ENCODE measurements around the gene LPAR3.

Gene LPAR3

GRCh38 chr1:84873366-84873765 is 19.6 kb downstream of the LPAR3 start:
- Histone ChIP-seq H3K4me3 (replicated peaks; ENCODE audit: insufficient read depth, low read length) (no peak overlapping the region), H3K27ac (replicated peaks) (no peak overlapping the region), H3K27me3 (ENCODE audit: insufficient read depth, poor library complexity, severe bottlenecking) (peaks cover 7% of the 10 kb centered on the region)
- TF ChIP-seq GABPA (IDR thresholded peaks at IDR 0.05; ENCODE audit: low read depth): no peak
- TF ChIP-seq POLR2AphosphoS5 (IDR thresholded peaks at IDR 0.05; ENCODE audit: low read depth): no peak
- no peak for TF ChIP-seq CTCF (IDR thresholded peaks at IDR 0.05; ENCODE audit: insufficient read depth, low read length)
- no peak for TF ChIP-seq SPI1 (IDR thresholded peaks at IDR 0.05; ENCODE audit: borderline replicate concordance, low read depth)
- no peak for TF ChIP-seq REST (IDR thresholded peaks at IDR 0.05; ENCODE audit: insufficient replicate concordance, low read depth)
- no peak for DNase-seq (ENCODE audit: low read depth in 1 of 2, low spot score in 1 of 2)

- no peak for DNase-seq (ENCODE audit: low read depth in 1 of 2, low spot score in 1 of 2)
- H3K27me3 ChIP-seq (ENCODE audit: insufficient read depth, poor library complexity, severe bottlenecking): peaks cover 7% of the 10 kb centered on the region
- H3K27ac ChIP-seq (replicated peaks): no peak overlapping the region
- TF ChIP-seq SPI1 (IDR thresholded peaks at IDR 0.05; ENCODE audit: borderline replicate concordance, low read depth): no peak
- TF ChIP-seq POLR2AphosphoS5 (IDR thresholded peaks at IDR 0.05; ENCODE audit: low read depth): no peak
- no peak for TF ChIP-seq CTCF (IDR thresholded peaks at IDR 0.05; ENCODE audit: insufficient read depth, low read length)
- TF ChIP-seq REST (IDR thresholded peaks at IDR 0.05; ENCODE audit: insufficient replicate concordance, low read depth): no peak
- no peak for TF ChIP-seq GABPA (IDR thresholded peaks at IDR 0.05; ENCODE audit: low read depth)
- H3K4me3 ChIP-seq (replicated peaks; ENCODE audit: insufficient read depth, low read length): no peak overlapping the region
Measured at GRCh38 chr1:84872696-84873355, 20.2 kb downstream of the LPAR3 start.

- no peak for TF ChIP-seq GABPA (IDR thresholded peaks at IDR 0.05; ENCODE audit: low read depth)
- no peak for TF ChIP-seq REST (IDR thresholded peaks at IDR 0.05; ENCODE audit: insufficient replicate concordance, low read depth)
- TF ChIP-seq POLR2AphosphoS5 (IDR thresholded peaks at IDR 0.05; ENCODE audit: low read depth): no peak
- no peak for TF ChIP-seq CTCF (IDR thresholded peaks at IDR 0.05; ENCODE audit: insufficient read depth, low read length)
- no peak for TF ChIP-seq SPI1 (IDR thresholded peaks at IDR 0.05; ENCODE audit: borderline replicate concordance, low read depth)
- Histone ChIP-seq H3K4me3 (replicated peaks; ENCODE audit: insufficient read depth, low read length) (no peak overlapping the region), H3K27ac (replicated peaks) (no peak overlapping the region), H3K27me3 (ENCODE audit: insufficient read depth, poor library complexity, severe bottlenecking) (peaks cover 7% of the 10 kb centered on the region)
- DNase-seq (ENCODE audit: low read depth in 1 of 2, low spot score in 1 of 2): no peak
Measured at GRCh38 chr1:84871181-84871580, 21.8 kb downstream of the LPAR3 start.

All from HL-60 (cell line).